B cell (primary cell): ENCODE results near the gene CCDC120. TPM values are rescaled to one million over a fixed set of nuclear protein-coding genes. Genes with fewer than 3 reads are reported as not detected.

Experiments
- ATAC-seq: fragments of 200-7000 bp; cut with Tn5 transposase; one replicate; pipeline ENCODE4 v1.10.0; 2021; ENCODE audit warnings: low read depth, mild to moderate bottlenecking, moderate number of reproducible peaks, moderate library complexity
- CTCF ChIA-PET: fragments of 350-600 bp; sonication (Branson Sonifier 250); formaldehyde crosslinking; loops from one replicate; lab custom pipeline; 2021; ENCODE audit warnings: antibody characterized with exemption, inconsistent platforms; lab: Charles Lee
- POLR2A ChIA-PET: fragments of 350-600 bp; sonication (Branson Sonifier 250); formaldehyde crosslinking; loops from one replicate; lab custom pipeline; 2021; ENCODE audit warnings: antibody characterized with exemption; lab: Charles Lee
- DNase-seq: peaks from one replicate; pipeline ENCODE4 v3.0.0; 2013
- H2AFZ ChIP-seq: 2 replicates; pipeline ENCODE4 v1.6.1; 2012; ENCODE audit warnings: mild to moderate bottlenecking, low read depth, low read length; ENCODE audit not compliant: insufficient read depth, poor library complexity, severe bottlenecking
- H3K27ac ChIP-seq, 2 donors: 1 replicate in 1 of 2; 2 replicates in 1 of 2; pipeline ENCODE4 v1.5.1; 2012 to 2013; ENCODE audit warnings: low read length in 2 of 2, mild to moderate bottlenecking in 2 of 2, moderate library complexity in 1 of 2
- H3K27me3 ChIP-seq, 4 experiments: fragments of 200-600 bp in 1 of 4; sonication (generic) in 1 of 4; replicated peaks in 1 of 4; 1 replicate in 2 of 4; 2 replicates in 2 of 4; pipeline versions ENCODE4 v1.6.1 to v1.7.0; 2013 to 2016; ENCODE audit warnings: low read length in 3 of 4, mild to moderate bottlenecking in 2 of 4, mixed read lengths in 1 of 4, moderate library complexity in 1 of 4; ENCODE audit not compliant: insufficient read depth in 4 of 4, control insufficient read depth in 3 of 4; ENCODE audit errors: control extremely low read depth in 1 of 4
- H3K36me3 ChIP-seq, 2 experiments: replicated peaks in 1 of 2; 1 replicate in 1 of 2; 2 replicates in 1 of 2; pipeline versions ENCODE4 v1.6.1 to v1.7.1; 2013; ENCODE audit warnings: low read length in 1 of 2; ENCODE audit not compliant: insufficient read depth in 2 of 2, control insufficient read depth in 1 of 2; ENCODE audit errors: control extremely low read depth in 1 of 2, extremely low read depth in 1 of 2
- H3K4me1 ChIP-seq, 2 donors: fragments of 200-600 bp in 1 of 2; sonication (generic) in 1 of 2; 1 replicate in 1 of 2; 2 replicates in 1 of 2; pipeline versions ENCODE4 v1.5.1 to v1.6.1; 2013 to 2017; ENCODE audit warnings: low read length in 2 of 2; ENCODE audit not compliant: control insufficient read depth in 2 of 2, insufficient read depth in 2 of 2
- H3K4me2 ChIP-seq: replicated peaks from 2 replicates; pipeline ENCODE3; 2012; ENCODE audit warnings: mild to moderate bottlenecking, low read depth, low read length; ENCODE audit not compliant: poor library complexity, severe bottlenecking
- H3K4me3 ChIP-seq, 5 experiments: fragments of 200-600 bp in 1 of 5; sonication (generic) in 1 of 5; 1 replicate in 3 of 5; 2 replicates in 2 of 5; pipeline versions ENCODE4 v1.5.1 to v1.7.0; 2011 to 2016; ENCODE audit warnings: low read length in 4 of 5, mild to moderate bottlenecking in 4 of 5, low read depth in 2 of 5, control low read depth in 1 of 5, moderate library complexity in 1 of 5; ENCODE audit not compliant: insufficient read depth in 1 of 5; ENCODE audit errors: control extremely low read depth in 1 of 5, extremely low read depth in 1 of 5
- H3K79me2 ChIP-seq: fragments of 200-600 bp; sonication (generic); one replicate; pipeline ENCODE4 v1.6.0; 2016; ENCODE audit warnings: low read length; ENCODE audit not compliant: control insufficient read depth, insufficient read depth
- H3K9ac ChIP-seq: fragments of 200-600 bp; sonication (generic); 2 replicates; pipeline ENCODE4 v1.6.1; 2017; ENCODE audit warnings: mild to moderate bottlenecking, low read length, moderate library complexity
- H3K9me3 ChIP-seq, 3 donors: one replicate each; pipeline versions ENCODE4 v1.6.1 to v1.7.1; 2013; ENCODE audit warnings: low read length in 2 of 3; ENCODE audit not compliant: control insufficient read depth in 2 of 3, insufficient read depth in 1 of 3; ENCODE audit errors: control extremely low read depth in 1 of 3
- H4K20me1 ChIP-seq: 2 replicates; pipeline ENCODE4 v1.6.0; 2012; ENCODE audit warnings: mild to moderate bottlenecking, low read length; ENCODE audit not compliant: insufficient read depth, control insufficient read depth, poor library complexity, severe bottlenecking
- H3K27ac Mint-ChIP-seq: one replicate; pipeline ENCODE4 v1.8.0; 2021; ENCODE audit warnings: mixed read lengths
- H3K27me3 Mint-ChIP-seq: one replicate; pipeline ENCODE4 v1.8.0; 2021; ENCODE audit warnings: mixed read lengths
- H3K4me1 Mint-ChIP-seq: one replicate; pipeline ENCODE4 v1.8.0; 2021; ENCODE audit warnings: mixed read lengths
- H3K4me3 Mint-ChIP-seq: one replicate; pipeline ENCODE4 v1.8.0; 2021; ENCODE audit warnings: mixed read lengths
- H3K9me3 Mint-ChIP-seq: one replicate; pipeline ENCODE4 v1.8.0; 2022; ENCODE audit warnings: mixed read lengths; ENCODE audit not compliant: insufficient read depth
- CTCF ChIP-seq: fragments of 200-600 bp; IDR thresholded peaks from one replicate; pipeline ENCODE4 v1.8.0; 2022; ENCODE audit warnings: antibody characterized with exemption, mild to moderate bottlenecking
- EZH2 ChIP-seq: IDR thresholded peaks from 2 replicates; pipeline ENCODE4 v1.6.1; 2012; ENCODE audit warnings: borderline replicate concordance, low read depth, mild to moderate bottlenecking, moderate library complexity, low read length; ENCODE audit not compliant: insufficient read depth, poor library complexity, severe bottlenecking
- WGBS: methylation state at CpG from one replicate; pipeline ENCODE4 v1.1.5; 2013; ENCODE audit warnings: missing lambda C conversion rate; ENCODE audit not compliant: insufficient coverage; 5-methylcytosine and 5-hydroxymethylcytosine counted together
- intact Hi-C: fragments of 100-400 bp; cut with micrococcal nuclease; formaldehyde crosslinking; loops from one replicate; pipeline ENCODE4 v1.10.0; 2022
- polyA plus RNA-seq: library from polyadenylated mRNA; depleted of rRNA; stranded (reverse); fragments of >200 nt; gene quantifications from 2 replicates; pipeline ENCODE4 v1.2.3, GENCODE V29; 2012
- total RNA-seq, 2 donors: library from RNA; stranded (reverse); fragments of 120-200 nt in 1 of 2; gene quantifications; 1 replicate in 1 of 2; 2 replicates in 1 of 2; pipeline versions ENCODE4 v1.2.3 to v1.2.4, GENCODE V29; 2013 to 2022

CCDC120 gene
- total and polyA plus RNA-seq, 2 donors (not counting 1 experiment from before 2014, with no cell fraction given) = 5.7 to 12.5 TPM

GRCh38 chrX:49043987-49044281, 14.9 kb upstream of the CCDC120 start:
- 27% methylated on average over 8 of the region's 13 CpGs for WGBS
- Mint-ChIP-seq H3K9me3 (no peaks in the 10 kb centered on the region), H3K27ac (peak overlapping the region; percentile 92), H3K4me1 (peaks cover 28% of the 10 kb centered on the region), H3K4me3 (peak overlapping the region; percentile 91), H3K27me3 (no peaks in the 10 kb centered on the region)
- ChIA-PET CTCF (interaction anchor here (0.6 to 3.3 kb wide), 8 partner anchors 41 to 149 kb away, joined by 3 to 16 read pairs (median 3); partner anchors contain the start of genes GRIPAP1 and KCND1), POLR2A (interaction anchor here (1.3 to 2.3 kb wide), 3 partner anchors 42 to 98 kb away, joined by 6 to 9 read pairs (median 8); partner anchors contain the start of genes GRIPAP1 and OTUD5)
- no peaks in the 10 kb centered on the region for H3K9me3 ChIP-seq
- peak overlapping the region in 2 of 5 experiments; percentile 24 to 28 for H3K4me3 ChIP-seq
- H3K79me2 ChIP-seq = peaks cover 8% of the 10 kb centered on the region
- TF ChIP-seq CTCF = no peak
- no peak for TF ChIP-seq EZH2
- ATAC-seq (no peak), DNase-seq (no peak)
- H3K9ac ChIP-seq = no peak overlapping the region
- peak overlapping the region; percentile 76 for H2AFZ ChIP-seq
- H3K4me2 ChIP-seq = peak overlapping the region; percentile 67
- H3K36me3 ChIP-seq = peaks cover 0 to 6% of the 10 kb centered on the region in 2 experiments
- H3K27ac ChIP-seq = peak overlapping the region; percentile 66 to 79
- intact Hi-C loops = loop anchor here (1.0 to 10.0 kb wide), 14 partner anchors 30 to 1389 kb away; partner anchors contain the start of genes ELK1, GPKOW, GRIPAP1 and HDAC6
- H3K4me1 ChIP-seq = peaks cover 12 to 25% of the 10 kb centered on the region in 2 donors
- no peaks in the 10 kb centered on the region for H4K20me1 ChIP-seq
- no peaks in the 10 kb centered on the region for H3K27me3 ChIP-seq
